ENCODE data around the gene MICOS13.

- TF ChIP-seq POLR2A (IDR thresholded peaks at IDR 0.05) (no peak), CTCF (IDR thresholded peaks at IDR 0.05) (no peak), POLR2AphosphoS5 (IDR thresholded peaks at IDR 0.05) (no peak)
These were observed 36.3 kb downstream of the MICOS13 start for GRCh38 chr19:5644037-5644436.
